Heart right ventricle (tissue), 16 donors: ENCODE measurements around the gene ARID2. TPM values are rescaled to one million over a fixed set of nuclear protein-coding genes. Genes with fewer than 3 reads are reported as not detected.

Source experiments
- ATAC-seq, 8 donors: fragments of 200-7000 bp; cut with Tn5 transposase; one replicate each; pipeline ENCODE4 v1.9.1; 2020; ENCODE audit warnings: mild to moderate bottlenecking in 8 of 8, moderate library complexity in 8 of 8, moderate number of reproducible peaks in 1 of 8
- DNase-seq, 2 donors: peaks; one replicate each; pipeline ENCODE4 v3.0.0-alpha.2; 2020
- H3K27ac ChIP-seq, 10 donors: fragments of 200-600 bp; sonication (generic) in 2 of 10; one replicate each; pipeline versions ENCODE4 v1.5.0 to v1.8.0; 2020 to 2022; ENCODE audit warnings: mild to moderate bottlenecking in 3 of 10
- H3K27me3 ChIP-seq, 7 donors: fragments of 200-600 bp; one replicate each; pipeline ENCODE4 v1.8.0; 2021 to 2022; ENCODE audit warnings: mild to moderate bottlenecking in 2 of 7
- H3K36me3 ChIP-seq, 9 donors: fragments of 200-600 bp; sonication (generic) in 1 of 9; one replicate each; pipeline versions ENCODE4 v1.5.0 to v1.8.0; 2020 to 2022; ENCODE audit warnings: mild to moderate bottlenecking in 2 of 9
- H3K4me1 ChIP-seq, 9 donors: fragments of 200-600 bp; sonication (generic) in 1 of 9; one replicate each; pipeline versions ENCODE4 v1.5.0 to v1.8.0; 2020 to 2022; ENCODE audit warnings: mild to moderate bottlenecking in 4 of 9
- H3K4me3 ChIP-seq, 10 donors: fragments of 200-600 bp; sonication (generic) in 2 of 10; one replicate each; pipeline versions ENCODE4 v1.5.0 to v1.8.0; 2020 to 2022; ENCODE audit warnings: mild to moderate bottlenecking in 7 of 10, moderate library complexity in 2 of 10
- H3K9me3 ChIP-seq, 11 donors: fragments of 200-600 bp in 10 of 11; sonication (generic) in 2 of 11; one replicate each; pipeline versions ENCODE4 v1.5.0 to v1.8.0; 2013 to 2022; ENCODE audit warnings: mild to moderate bottlenecking in 2 of 11, control low read depth in 1 of 11, moderate library complexity in 1 of 11
- CTCF ChIP-seq, 9 donors: fragments of 200-600 bp; sonication (generic) in 2 of 9; IDR thresholded peaks; one replicate each; pipeline versions ENCODE4 v1.5.0 to v1.8.0; 2021 to 2022; ENCODE audit warnings: antibody characterized with exemption in 9 of 9, mild to moderate bottlenecking in 5 of 9, moderate library complexity in 1 of 9
- WGBS, 2 donors: extraction: QIAGEN DNeasy Blood & Tissue Kit; methylation state at CpG; one replicate each; pipeline ENCODE4 v1.1.7; 2013; ENCODE audit warnings: inconsistent platforms in 1 of 2; 5-methylcytosine and 5-hydroxymethylcytosine counted together
- intact Hi-C, 10 donors: fragments of 100-400 bp; cut with DNase I; formaldehyde crosslinking; loops; one replicate each; pipeline versions ENCODE4 v1.11.1 to v1.14.2; 2022
- polyA plus RNA-seq, 2 donors: library from polyadenylated mRNA; stranded (reverse); fragments of 200-250 nt; gene quantifications; one replicate each; pipeline ENCODE4 v1.2.3, GENCODE V29; 2013
- total RNA-seq, 10 donors: library from RNA; stranded (reverse); fragmentation: NEBNext Ultra II Directional in 3 of 10; extraction: Animal tissue kit (Norgen Biotek cat#: 25700) in 3 of 10; gene quantifications; one replicate each; pipeline versions ENCODE4 v1.2.1 to v1.2.4, GENCODE V29; 2021 to 2023
- donor health status: Arrhythmogenic right ventricular cardiomyopathy.
- donor health status: ischemic (EF 13 %, LVEDD 7.1; RV severe dilation, severe dysfunction).
- donor health status: healthy with polysubstance abuse.
- donor health status: DM: no; HTN: yes; CAD: no.
- donor health status: DM: no; HTN: no; CAD: no.
- donor health status: ischemic (EF 25% LVEDD 6.9; RV normal size, moderate dysfunction).
- donor health status: ischemic (EF 25% LVEDD 5.7; RV mildly dilated, moderate dysfunction).
- donor health status: healthy.
- donor health status: DM: yes; HTN: yes; CAD: no.
- donor health status: Ischemic cardiomyopathy.
- donor health status: ischemic (EF 35%, LVEDD 5.7; RV mildly dilated, moderate dysfunction).
- donor health status: nonischemic (EF 11% LVEDD 7.7; RV severe dilation, severe dysfunction).
- donor health status: DM: yes; HTN: yes; CAD: no.
- donor health status: PGD.
- donor health status: ischemic (EF 29% LVEDD 5.4; RV normal size, mild dysfunction).
- donor health status: nonischemic (EF 23%, LVEDD 6.1; RV moderate dilation, normal function).

The ARID2 gene
- total and polyA plus RNA-seq, 12 donors, result 3.0 to 28.8 (median 18.6) TPM

DNA sequence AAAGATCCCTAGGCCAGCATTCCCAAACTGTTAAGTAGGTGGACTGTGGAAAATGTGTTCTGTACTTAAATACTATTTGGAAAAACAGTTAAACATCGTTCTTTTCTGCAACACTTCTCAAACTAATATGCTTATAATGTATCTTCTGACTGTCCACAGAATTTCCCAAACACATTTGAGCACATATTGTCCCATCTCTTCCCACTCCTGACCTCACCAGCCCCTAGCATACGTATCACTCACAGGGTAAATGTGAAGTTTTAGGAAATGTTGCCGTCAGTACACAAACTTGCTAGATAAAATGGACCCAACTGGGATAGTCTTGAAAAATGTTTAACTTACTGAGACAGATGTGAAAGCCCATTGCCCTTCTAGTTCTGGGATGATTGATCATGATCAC is 27.7 kb downstream of the ARID2 start:
- TF ChIP-seq CTCF (IDR thresholded peaks at IDR 0.05), result no peak
- Histone ChIP-seq H3K9me3 (no peaks in the 10 kb centered on the region), H3K36me3 (peaks cover 0 to 16% (median 0%) of the 10 kb centered on the region in 9 donors), H3K4me1 (peaks cover under 1 to 47% (median 18%) of the 10 kb centered on the region in 9 donors), H3K4me3 (no peak overlapping the region), H3K27me3 (no peaks in the 10 kb centered on the region), H3K27ac (no peak overlapping the region)
- intact Hi-C loops, result no loop called here
- DNase-seq (no peak), ATAC-seq (no peak)
- 79 to 80% methylated on average over 3 of the region's 3 CpGs for WGBS, 2 donors

GRCh38 chr12:45760333-45760732 is 30.8 kb downstream of the ARID2 start:
- 93 to 94% methylated on average over 4 of the region's 4 CpGs for whole genome bisulfite sequencing, 2 donors
- ATAC-seq (no peak), DNase-seq (no peak)

DNA sequence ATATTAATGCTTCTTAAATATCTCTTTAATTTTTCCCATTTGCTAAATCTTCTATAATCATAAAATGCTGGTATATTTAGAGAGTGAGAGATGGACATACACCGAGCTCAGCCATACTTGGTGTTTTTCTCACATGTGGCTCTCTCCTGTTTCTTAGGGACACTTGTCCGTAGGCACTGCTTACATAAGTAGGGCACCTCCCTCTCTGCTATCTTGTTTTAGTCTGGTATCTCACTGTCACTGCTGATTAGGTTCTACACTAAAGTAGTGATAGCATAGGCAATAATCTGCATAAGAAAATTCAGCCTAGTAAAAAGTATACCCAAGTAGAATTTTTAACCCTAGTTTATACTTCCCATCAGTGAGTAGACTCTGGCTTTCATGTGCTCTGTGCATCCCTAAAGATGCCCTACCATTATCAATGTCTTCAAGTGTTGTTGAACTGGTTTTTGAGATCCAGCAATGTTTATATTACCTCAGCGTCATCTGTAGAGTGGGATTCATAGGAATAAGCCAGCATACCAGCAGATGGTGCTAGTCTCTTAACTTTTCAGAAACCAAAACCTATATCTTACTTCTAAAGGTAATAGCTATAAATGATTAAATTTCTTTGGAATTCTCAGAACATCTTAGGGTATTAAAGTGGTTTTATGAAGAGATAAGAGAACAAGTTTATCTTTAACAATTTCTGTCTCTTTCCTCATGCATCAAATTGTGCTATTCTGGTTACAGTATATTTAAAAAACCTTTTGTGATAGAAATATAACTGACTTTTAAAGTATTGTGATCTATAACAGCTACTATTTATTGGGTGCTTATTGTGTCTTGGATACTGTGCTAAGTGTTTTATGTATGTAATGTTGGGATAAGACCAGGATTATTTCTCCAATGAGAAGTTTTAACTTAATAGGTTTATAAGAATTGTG is 32.9 kb downstream of the ARID2 start:
- intact Hi-C loops, result loop anchor here in 2 of 10 donors (5.0 to 10.0 kb wide), 2 partner anchors 232 to 245 kb away; partner anchors contain the start of gene SCAF11 (in 1 of the 2)
- no peaks in the 10 kb centered on the region for H3K27me3 ChIP-seq
- H3K9me3 ChIP-seq, result no peaks in the 10 kb centered on the region
- no peak overlapping the region for H3K4me3 ChIP-seq
- DNase-seq (no peak), ATAC-seq (peak in 5 of 8 donors; percentile 25 to 68 (median 55))
- H3K27ac ChIP-seq, result no peak overlapping the region
- peaks cover 5 to 32% (median 16%) of the 10 kb centered on the region in 9 donors for H3K4me1 ChIP-seq
- TF ChIP-seq CTCF (IDR thresholded peaks at IDR 0.05), result peak; percentile 7 to 75 (median 63)
- WGBS, 2 donors, result 32 to 37% methylated on average over 3 of the region's 3 CpGs
- no peaks in the 10 kb centered on the region for H3K36me3 ChIP-seq

More at GRCh38 chr12:45760333-45760732, 30.8 kb downstream of the ARID2 start:
- no peaks in the 10 kb centered on the region for H3K27me3 ChIP-seq
- no peak for TF ChIP-seq CTCF (IDR thresholded peaks at IDR 0.05)
- H3K36me3 ChIP-seq, result peaks cover 0 to 6% (median 0%) of the 10 kb centered on the region in 9 donors
- no peaks in the 10 kb centered on the region for H3K9me3 ChIP-seq
- no peak overlapping the region for H3K27ac ChIP-seq
- no peak overlapping the region for H3K4me3 ChIP-seq
- H3K4me1 ChIP-seq, result peaks cover 5 to 43% (median 16%) of the 10 kb centered on the region in 9 donors
- intact Hi-C loops, result loop anchor here in 2 of 10 donors (5.0 to 10.0 kb wide), 2 partner anchors 234 to 247 kb away; partner anchors contain the start of gene SCAF11 (in 1 of the 2)

GRCh38 chr12:45763381-45763780 is 33.9 kb downstream of the ARID2 start:
- Histone ChIP-seq H3K4me3 (no peak overlapping the region), H3K27me3 (no peaks in the 10 kb centered on the region), H3K4me1 (peaks cover 5 to 34% (median 16%) of the 10 kb centered on the region in 9 donors), H3K36me3 (no peaks in the 10 kb centered on the region), H3K27ac (no peak overlapping the region), H3K9me3 (no peaks in the 10 kb centered on the region)
- intact Hi-C loops, result loop anchor here in 2 of 10 donors (5.0 to 10.0 kb wide), 2 partner anchors 231 to 244 kb away; partner anchors contain the start of gene SCAF11 (in 1 of the 2)
- WGBS, 2 donors, result 97 to 100% methylated on average over 4 of the region's 4 CpGs
- DNase-seq (no peak), ATAC-seq (no peak)
- no peak for TF ChIP-seq CTCF (IDR thresholded peaks at IDR 0.05)
